RWPE2 (cell line): ENCODE results near the gene UST.

Experiments used
- ATAC-seq: fragments of 200-7000 bp; cut with Tn5 transposase; 3 replicates; pipeline ENCODE4 v1.9.1; 2021; ENCODE audit warnings: low read depth
- DNase-seq: peaks from one replicate; pipeline ENCODE4 v3.0.0-alpha.2; 2020; ENCODE audit warnings: low spot score
- H3K27ac ChIP-seq: fragments of 450-650 bp; 2 replicates; pipeline ENCODE4 v1.5.1; 2017; ENCODE audit warnings: mild to moderate bottlenecking; ENCODE audit not compliant: poor library complexity, severe bottlenecking
- H3K27me3 ChIP-seq: fragments of 250-450 bp; sonication (Bioruptor Pico); 2 replicates; pipeline ENCODE4 v1.5.1; 2021; ENCODE audit warnings: mild to moderate bottlenecking, moderate library complexity; ENCODE audit not compliant: insufficient read depth, poor library complexity, severe bottlenecking
- H3K36me3 ChIP-seq: fragments of 250-450 bp; sonication (Bioruptor Pico); 2 replicates; pipeline ENCODE4 v1.5.1; 2020; ENCODE audit warnings: low read depth, mild to moderate bottlenecking, moderate library complexity
- H3K4me1 ChIP-seq: fragments of 250-450 bp; sonication (Bioruptor Pico); 2 replicates; pipeline ENCODE4 v1.5.1; 2021; ENCODE audit warnings: mild to moderate bottlenecking, moderate library complexity; ENCODE audit not compliant: insufficient read depth, poor library complexity, severe bottlenecking
- H3K4me3 ChIP-seq: fragments of 250-450 bp; sonication (Bioruptor Pico); 2 replicates; pipeline ENCODE4 v1.5.1; 2021; ENCODE audit warnings: mild to moderate bottlenecking, moderate library complexity; ENCODE audit not compliant: severe bottlenecking
- H3K9me3 ChIP-seq: fragments of 250-450 bp; sonication (Bioruptor Pico); 2 replicates; pipeline ENCODE4 v1.5.1; 2021; ENCODE audit warnings: mild to moderate bottlenecking, moderate library complexity; ENCODE audit not compliant: severe bottlenecking
- TF ChIP-seq, protein P1 (sequence below): fragments of 450-650 bp; IDR thresholded peaks from one replicate; pipeline ENCODE4 v1.5.1; 2017; ENCODE audit warnings: mild to moderate bottlenecking, moderate library complexity; ENCODE audit not compliant: poor library complexity, severe bottlenecking

Gene UST

DNA sequence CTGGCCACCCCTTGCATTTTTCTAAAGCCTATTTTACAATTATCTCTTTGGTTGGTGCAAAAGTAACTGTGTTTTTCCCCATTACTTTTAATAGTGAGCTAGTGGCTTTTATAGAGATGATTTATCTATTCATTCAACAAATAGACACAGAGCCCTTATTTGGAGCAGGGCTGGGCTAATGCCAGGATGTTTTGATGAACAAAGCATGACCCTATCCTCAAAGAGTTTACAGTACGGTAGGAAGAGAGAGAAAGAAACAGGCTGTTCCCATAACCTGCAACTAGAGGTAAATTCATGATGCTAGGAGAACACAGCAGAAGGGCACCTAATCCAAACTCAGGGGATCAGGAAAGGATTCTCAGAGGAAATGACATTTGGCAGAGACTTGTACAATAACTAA, 37.3 kb upstream of the UST start:
- ATAC-seq (no peak), DNase-seq (no peak)
- no peaks in the 10 kb centered on the region for H3K4me1 ChIP-seq
- no peaks in the 10 kb centered on the region for H3K27me3 ChIP-seq
- TF ChIP-seq, protein P1, sequence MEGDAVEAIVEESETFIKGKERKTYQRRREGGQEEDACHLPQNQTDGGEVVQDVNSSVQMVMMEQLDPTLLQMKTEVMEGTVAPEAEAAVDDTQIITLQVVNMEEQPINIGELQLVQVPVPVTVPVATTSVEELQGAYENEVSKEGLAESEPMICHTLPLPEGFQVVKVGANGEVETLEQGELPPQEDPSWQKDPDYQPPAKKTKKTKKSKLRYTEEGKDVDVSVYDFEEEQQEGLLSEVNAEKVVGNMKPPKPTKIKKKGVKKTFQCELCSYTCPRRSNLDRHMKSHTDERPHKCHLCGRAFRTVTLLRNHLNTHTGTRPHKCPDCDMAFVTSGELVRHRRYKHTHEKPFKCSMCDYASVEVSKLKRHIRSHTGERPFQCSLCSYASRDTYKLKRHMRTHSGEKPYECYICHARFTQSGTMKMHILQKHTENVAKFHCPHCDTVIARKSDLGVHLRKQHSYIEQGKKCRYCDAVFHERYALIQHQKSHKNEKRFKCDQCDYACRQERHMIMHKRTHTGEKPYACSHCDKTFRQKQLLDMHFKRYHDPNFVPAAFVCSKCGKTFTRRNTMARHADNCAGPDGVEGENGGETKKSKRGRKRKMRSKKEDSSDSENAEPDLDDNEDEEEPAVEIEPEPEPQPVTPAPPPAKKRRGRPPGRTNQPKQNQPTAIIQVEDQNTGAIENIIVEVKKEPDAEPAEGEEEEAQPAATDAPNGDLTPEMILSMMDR = no peak
- H3K9me3 ChIP-seq = peaks cover 1% of the 10 kb centered on the region
- H3K4me3 ChIP-seq = no peak overlapping the region
- no peaks in the 10 kb centered on the region for H3K36me3 ChIP-seq
- H3K27ac ChIP-seq = no peak overlapping the region

- DNase-seq = no peak
- no peak for ATAC-seq
- no peaks in the 10 kb centered on the region for H3K4me1 ChIP-seq
- no peaks in the 10 kb centered on the region for H3K36me3 ChIP-seq
- TF ChIP-seq, protein P1 = no peak
- H3K4me3 ChIP-seq = no peak overlapping the region
- H3K27me3 ChIP-seq = no peaks in the 10 kb centered on the region
- H3K9me3 ChIP-seq = peaks cover 1% of the 10 kb centered on the region
- H3K27ac ChIP-seq = no peak overlapping the region
Observed at GRCh38 chr6:148711833-148712654, 34.8 kb upstream of the UST start.

GRCh38 chr6:148713033-148713738, 33.6 kb upstream of the UST start:
- TF ChIP-seq, protein P1 = no peak
- H3K4me1 ChIP-seq = no peaks in the 10 kb centered on the region
- ATAC-seq = no peak

DNA sequence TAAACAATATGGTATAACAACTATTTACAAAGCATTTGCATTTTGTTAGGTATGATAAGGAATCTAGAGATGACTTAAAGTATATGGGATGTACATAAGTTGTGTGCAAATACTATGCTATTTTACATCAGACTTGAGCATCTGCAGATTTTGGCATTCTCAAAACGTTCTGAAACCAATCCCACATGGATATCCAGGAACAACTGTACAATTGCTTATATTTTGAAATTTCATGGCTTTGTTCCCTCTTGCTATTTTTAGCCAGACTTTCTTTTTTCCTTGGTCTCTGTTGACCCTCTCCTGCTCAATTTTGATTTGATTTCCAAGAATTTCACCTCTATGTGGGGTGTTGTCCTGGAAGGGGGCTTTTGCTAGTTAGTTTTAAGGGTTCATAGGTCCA, 32.9 kb upstream of the UST start:
- H3K4me1 ChIP-seq = no peaks in the 10 kb centered on the region
- ATAC-seq (no peak), DNase-seq (no peak)
- no peaks in the 10 kb centered on the region for H3K36me3 ChIP-seq
- no peak overlapping the region for H3K27ac ChIP-seq
- no peaks in the 10 kb centered on the region for H3K27me3 ChIP-seq
- no peak overlapping the region for H3K4me3 ChIP-seq
- TF ChIP-seq, protein P1 = no peak
- H3K9me3 ChIP-seq = peaks cover 1% of the 10 kb centered on the region

More at GRCh38 chr6:148713033-148713738, 33.6 kb upstream of the UST start:
- no peak overlapping the region for H3K27ac ChIP-seq
- DNase-seq = no peak
- H3K27me3 ChIP-seq = no peaks in the 10 kb centered on the region
- H3K4me3 ChIP-seq = no peak overlapping the region
- H3K36me3 ChIP-seq = no peaks in the 10 kb centered on the region
- peaks cover 1% of the 10 kb centered on the region for H3K9me3 ChIP-seq

- Histone ChIP-seq H3K4me1 (no peaks in the 10 kb centered on the region), H3K4me3 (no peak overlapping the region), H3K27ac (no peak overlapping the region), H3K27me3 (no peaks in the 10 kb centered on the region), H3K36me3 (no peaks in the 10 kb centered on the region), H3K9me3 (peaks cover 1% of the 10 kb centered on the region)
- DNase-seq = no peak
- no peak for ATAC-seq
- TF ChIP-seq, protein P1 = no peak
Observed at GRCh38 chr6:148716811-148717210, 30.0 kb upstream of the UST start.
